ENCODE results near the gene PDGFA.

Gene PDGFA

GRCh38 chr7:519484-520390 lies at the start of gene PDGFA:
TSS of gene PDGFA (minus strand) at chr7:519846. CDS start at chr7:519001, 845 bp downstream.
- no peak for DNase-seq (ENCODE audit: low read depth in 2 of 2)

- DNase-seq (ENCODE audit: low read depth in 2 of 2), result no peak
These were observed 48.6 kb upstream of the PDGFA start for GRCh38 chr7:568031-568951.

GRCh38 chr7:567305-567883 lies 47.7 kb upstream of the PDGFA start:
- no peak for DNase-seq (ENCODE audit: low read depth in 2 of 2)

GRCh38 chr7:566100-566499 lies 46.5 kb upstream of the PDGFA start:
- DNase-seq (ENCODE audit: low read depth in 2 of 2), result no peak

GRCh38 chr7:564176-564865 lies 44.7 kb upstream of the PDGFA start:
- no peak for DNase-seq (ENCODE audit: low read depth in 2 of 2)

- DNase-seq (ENCODE audit: low read depth in 2 of 2), result no peak
These were observed 44.1 kb upstream of the PDGFA start for GRCh38 chr7:563629-564170.

GRCh38 chr7:562789-563628 lies 43.4 kb upstream of the PDGFA start:
- no peak for DNase-seq (ENCODE audit: low read depth in 2 of 2)

- DNase-seq (ENCODE audit: low read depth in 2 of 2), result no peak
These were observed 42.7 kb upstream of the PDGFA start for GRCh38 chr7:562374-562675.

GRCh38 chr7:561631-562373 lies 42.2 kb upstream of the PDGFA start:
- no peak for DNase-seq (ENCODE audit: low read depth in 2 of 2)

GRCh38 chr7:560966-561630 lies 41.5 kb upstream of the PDGFA start:
- no peak for DNase-seq (ENCODE audit: low read depth in 2 of 2)

- no peak for DNase-seq (ENCODE audit: low read depth in 2 of 2)
These were observed 39.7 kb upstream of the PDGFA start for GRCh38 chr7:559396-559705.

- no peak for DNase-seq (ENCODE audit: low read depth in 2 of 2)
These were observed 37.9 kb upstream of the PDGFA start for GRCh38 chr7:557558-557881.

- no peak for DNase-seq (ENCODE audit: low read depth in 2 of 2)
These were observed 37.4 kb upstream of the PDGFA start for GRCh38 chr7:556837-557557.

GRCh38 chr7:556291-556826 lies 36.7 kb upstream of the PDGFA start:
- no peak for DNase-seq (ENCODE audit: low read depth in 2 of 2)

GRCh38 chr7:555551-556160 lies 36.0 kb upstream of the PDGFA start:
- DNase-seq (ENCODE audit: low read depth in 2 of 2), result no peak

- DNase-seq (ENCODE audit: low read depth in 2 of 2), result no peak
These were observed 34.0 kb upstream of the PDGFA start for GRCh38 chr7:553636-554111.

- DNase-seq (ENCODE audit: low read depth in 2 of 2), result no peak
These were observed 33.4 kb upstream of the PDGFA start for GRCh38 chr7:552868-553635.
